ENCODE results near the gene RGS6. TPM values are rescaled to one million over a fixed set of nuclear protein-coding genes. Genes with fewer than 3 reads are reported as not detected.

The RGS6 gene
- total RNA-seq, 1 donor from 2014 or later, result 2.0 TPM

DNA sequence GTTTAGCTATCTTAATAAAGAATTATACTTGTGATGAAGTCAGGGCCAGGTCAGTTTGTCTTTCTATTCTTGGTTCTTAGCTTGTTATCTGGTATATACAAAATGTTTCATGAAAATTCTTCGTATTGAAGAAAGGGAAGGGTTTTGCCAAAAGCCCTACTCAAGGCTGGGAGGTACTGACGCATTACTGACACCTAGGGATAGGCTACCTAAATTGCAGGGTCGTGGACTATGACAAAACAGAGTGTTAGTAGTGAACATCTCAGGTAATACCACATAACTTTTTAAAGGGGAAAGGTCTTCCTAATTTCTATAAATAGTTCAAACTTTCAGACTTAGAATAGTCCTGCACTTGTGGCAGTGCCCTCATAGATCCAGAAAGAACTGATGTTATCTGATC, 246.3 kb downstream of the RGS6 start:
- peaks cover 16% of the 10 kb centered on the region for H3K27me3 Mint-ChIP-seq (ENCODE audit: low read depth)
- TF ChIP-seq, protein P1, sequence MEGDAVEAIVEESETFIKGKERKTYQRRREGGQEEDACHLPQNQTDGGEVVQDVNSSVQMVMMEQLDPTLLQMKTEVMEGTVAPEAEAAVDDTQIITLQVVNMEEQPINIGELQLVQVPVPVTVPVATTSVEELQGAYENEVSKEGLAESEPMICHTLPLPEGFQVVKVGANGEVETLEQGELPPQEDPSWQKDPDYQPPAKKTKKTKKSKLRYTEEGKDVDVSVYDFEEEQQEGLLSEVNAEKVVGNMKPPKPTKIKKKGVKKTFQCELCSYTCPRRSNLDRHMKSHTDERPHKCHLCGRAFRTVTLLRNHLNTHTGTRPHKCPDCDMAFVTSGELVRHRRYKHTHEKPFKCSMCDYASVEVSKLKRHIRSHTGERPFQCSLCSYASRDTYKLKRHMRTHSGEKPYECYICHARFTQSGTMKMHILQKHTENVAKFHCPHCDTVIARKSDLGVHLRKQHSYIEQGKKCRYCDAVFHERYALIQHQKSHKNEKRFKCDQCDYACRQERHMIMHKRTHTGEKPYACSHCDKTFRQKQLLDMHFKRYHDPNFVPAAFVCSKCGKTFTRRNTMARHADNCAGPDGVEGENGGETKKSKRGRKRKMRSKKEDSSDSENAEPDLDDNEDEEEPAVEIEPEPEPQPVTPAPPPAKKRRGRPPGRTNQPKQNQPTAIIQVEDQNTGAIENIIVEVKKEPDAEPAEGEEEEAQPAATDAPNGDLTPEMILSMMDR (IDR thresholded peaks at IDR 0.05; ENCODE audit: unreplicated experiment), result no peak
- no peaks in the 10 kb centered on the region for H3K36me3 Mint-ChIP-seq
- no peak overlapping the region for H3K27ac Mint-ChIP-seq
- no peak for DNase-seq (ENCODE audit: low spot score in 2 of 2, unreplicated experiment in 2 of 2)
- no peak overlapping the region for H3K4me3 Mint-ChIP-seq
- peaks cover 16% of the 10 kb centered on the region for H3K9me3 Mint-ChIP-seq
- peaks cover 4% of the 10 kb centered on the region for H3K4me1 Mint-ChIP-seq

DNA sequence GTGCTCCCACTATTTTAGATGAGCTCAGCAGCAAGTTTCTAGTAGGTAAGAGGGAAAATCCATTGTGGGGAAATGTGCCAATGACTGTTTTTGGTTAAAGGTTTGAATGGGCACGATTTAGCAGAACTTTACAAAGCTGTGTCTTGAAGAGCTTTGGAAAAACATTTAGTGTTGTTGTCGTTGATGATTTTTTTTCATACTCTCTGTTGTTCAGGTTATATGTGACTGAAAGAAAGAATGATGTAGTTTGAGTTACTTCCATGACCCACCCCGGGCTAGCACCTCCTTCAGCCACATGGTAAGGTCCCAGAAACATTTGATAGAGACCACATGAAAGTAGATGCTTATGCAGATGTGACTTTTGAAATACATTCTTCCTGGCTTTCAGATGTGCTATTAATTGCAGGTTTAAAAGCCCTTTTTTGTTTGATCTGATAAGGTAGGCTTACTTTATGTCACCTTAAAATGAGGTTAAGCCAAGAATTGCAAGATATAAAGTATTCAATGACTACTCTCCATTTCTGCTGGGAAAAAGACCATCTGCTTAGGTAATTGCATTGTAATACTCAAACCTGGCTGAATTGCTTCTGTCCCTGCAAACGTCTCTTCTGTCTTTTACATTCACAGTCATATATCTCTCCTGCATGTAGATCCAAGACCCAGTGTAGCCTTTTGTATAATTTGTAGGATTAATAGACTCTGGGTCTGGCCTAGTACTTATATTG, 250.6 kb downstream of the RGS6 start:
- Mint-ChIP-seq H3K27ac (no peak overlapping the region), H3K9me3 (peaks cover 16% of the 10 kb centered on the region), H3K4me1 (peaks cover 7% of the 10 kb centered on the region), H3K4me3 (no peak overlapping the region), H3K27me3 (ENCODE audit: low read depth) (no peaks in the 10 kb centered on the region), H3K36me3 (no peaks in the 10 kb centered on the region)
- no peak for DNase-seq (ENCODE audit: low spot score in 2 of 2, unreplicated experiment in 2 of 2)
- TF ChIP-seq, protein P1 (IDR thresholded peaks at IDR 0.05; ENCODE audit: unreplicated experiment), result no peak

DNA sequence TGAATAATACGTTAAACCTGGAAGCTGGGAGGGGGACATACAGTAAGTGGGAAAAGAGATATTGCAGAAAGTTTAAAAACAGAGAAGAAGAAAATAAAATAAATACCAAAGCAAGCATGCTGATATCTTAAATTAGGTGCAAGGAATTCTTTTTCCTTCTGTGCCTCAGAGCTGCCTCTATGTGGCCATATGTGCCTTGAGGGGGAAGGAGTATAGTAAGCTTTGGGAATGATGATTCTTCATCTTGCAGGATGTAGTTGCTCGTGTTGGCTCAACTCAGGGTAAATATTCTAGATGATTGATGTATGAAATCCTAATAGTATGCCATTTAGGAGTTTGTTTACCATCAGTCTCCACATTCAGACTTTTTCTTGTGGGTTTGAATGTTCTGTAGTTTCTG, 251.4 kb downstream of the RGS6 start:
- no peaks in the 10 kb centered on the region for H3K36me3 Mint-ChIP-seq
- no peak overlapping the region for H3K27ac Mint-ChIP-seq
- TF ChIP-seq, protein P1 (IDR thresholded peaks at IDR 0.05; ENCODE audit: unreplicated experiment), result no peak

DNA sequence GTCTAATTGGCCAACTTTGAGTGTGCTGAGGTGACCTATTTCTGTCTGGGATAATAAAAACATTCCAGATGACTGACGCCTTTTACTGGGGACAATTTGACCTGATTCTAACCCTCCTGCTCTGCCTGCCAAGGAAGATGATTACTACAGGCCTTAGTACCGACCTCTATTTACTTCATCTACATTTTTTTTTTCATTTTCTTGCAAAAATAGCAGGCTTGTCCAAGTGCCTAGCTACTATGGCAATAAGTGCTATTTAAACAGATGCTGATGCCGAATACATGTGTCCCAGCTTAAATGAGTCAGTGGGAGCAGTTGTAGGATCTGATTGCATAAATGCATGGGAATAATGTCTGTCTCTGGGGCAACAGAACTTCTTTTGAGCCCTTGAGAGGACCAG, 254.3 kb downstream of the RGS6 start:
- Mint-ChIP-seq H3K27ac (no peak overlapping the region), H3K27me3 (ENCODE audit: low read depth) (no peaks in the 10 kb centered on the region), H3K4me1 (peaks cover 7% of the 10 kb centered on the region), H3K4me3 (no peak overlapping the region), H3K36me3 (no peaks in the 10 kb centered on the region), H3K9me3 (no peaks in the 10 kb centered on the region)
- no peak for DNase-seq (ENCODE audit: low spot score in 2 of 2, unreplicated experiment in 2 of 2)
- TF ChIP-seq, protein P1 (IDR thresholded peaks at IDR 0.05; ENCODE audit: unreplicated experiment), result no peak

More for the DNA sequence above, 251.4 kb downstream of the RGS6 start:
- no peak for DNase-seq (ENCODE audit: low spot score in 2 of 2, unreplicated experiment in 2 of 2)
- Mint-ChIP-seq H3K27me3 (ENCODE audit: low read depth) (no peaks in the 10 kb centered on the region), H3K9me3 (peaks cover 16% of the 10 kb centered on the region), H3K4me3 (no peak overlapping the region), H3K4me1 (peaks cover 7% of the 10 kb centered on the region)

DNA sequence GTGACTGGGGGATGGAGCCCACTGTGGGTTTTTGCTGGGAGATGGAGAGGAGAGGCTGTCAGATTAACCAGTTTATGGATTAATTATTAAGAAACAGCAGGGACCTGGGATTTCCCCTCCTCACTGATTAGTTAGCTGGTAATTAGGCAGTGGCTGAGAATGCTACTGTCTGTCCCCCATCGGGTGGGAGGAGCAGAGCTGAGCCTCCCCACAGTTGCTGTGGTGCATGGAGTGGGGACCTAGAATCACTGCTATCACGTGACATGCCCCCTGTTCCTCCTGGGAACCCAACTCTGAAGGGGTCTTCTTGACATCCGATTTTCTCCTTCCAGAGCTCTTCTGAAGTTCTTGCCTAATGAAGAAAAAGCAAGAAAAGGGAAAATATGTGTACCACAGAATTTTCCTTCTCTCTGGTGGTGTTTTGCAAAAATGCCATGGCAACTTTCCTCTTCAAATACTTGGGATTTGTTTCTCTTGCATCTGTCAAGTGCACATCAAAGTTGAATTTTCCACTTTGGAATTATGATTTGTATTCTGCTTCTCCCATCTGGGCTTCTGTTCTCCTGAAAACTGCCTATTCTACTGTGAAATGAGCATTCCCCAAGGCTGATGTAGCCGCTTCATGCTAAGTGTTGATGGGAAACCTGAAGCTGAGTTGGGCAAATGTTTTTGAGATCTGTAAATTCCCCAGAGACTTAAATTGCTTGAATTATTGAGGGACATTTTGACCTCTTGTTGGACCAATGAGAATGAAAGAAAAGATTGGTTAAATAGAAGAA, 264.2 kb downstream of the RGS6 start:
- Mint-ChIP-seq H3K4me1 (no peaks in the 10 kb centered on the region), H3K27me3 (ENCODE audit: low read depth) (peaks cover 17% of the 10 kb centered on the region), H3K4me3 (no peak overlapping the region), H3K27ac (no peak overlapping the region), H3K36me3 (no peaks in the 10 kb centered on the region), H3K9me3 (peaks cover 9% of the 10 kb centered on the region)
- TF ChIP-seq, protein P1 (IDR thresholded peaks at IDR 0.05; ENCODE audit: unreplicated experiment), result no peak
- no peak for DNase-seq (ENCODE audit: low spot score in 2 of 2, unreplicated experiment in 2 of 2)
